ENCODE measurements around the gene ZBTB9. TPM values are rescaled to one million over a fixed set of nuclear protein-coding genes. Genes with fewer than 3 reads are reported as not detected.

ZBTB9 gene
- total and polyA plus RNA-seq, 2 donors (not counting 1 experiment from before 2014, with no cell fraction given), result 2.9 to 11.8 TPM

DNA sequence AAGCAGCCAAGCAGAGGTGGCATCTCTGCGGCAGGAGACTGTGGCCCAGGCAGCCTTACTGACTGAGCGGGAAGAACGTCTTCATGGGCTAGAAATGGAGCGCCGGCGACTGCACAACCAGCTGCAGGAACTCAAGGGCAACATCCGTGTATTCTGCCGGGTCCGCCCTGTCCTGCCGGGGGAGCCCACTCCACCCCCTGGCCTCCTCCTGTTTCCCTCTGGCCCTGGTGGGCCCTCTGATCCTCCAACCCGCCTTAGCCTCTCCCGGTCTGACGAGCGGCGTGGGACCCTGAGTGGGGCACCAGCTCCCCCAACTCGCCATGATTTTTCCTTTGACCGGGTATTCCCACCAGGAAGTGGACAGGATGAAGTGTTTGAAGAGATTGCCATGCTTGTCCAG, 49.5 kb upstream of the ZBTB9 start:
- H3K4me3 ChIP-seq (ENCODE audit: control extremely low read depth in 1 of 5, extremely low read depth in 1 of 5, insufficient read depth in 1 of 5, low read depth in 2 of 5, low read length in 4 of 5), result no peak overlapping the region
- peaks cover 6 to 11% of the 10 kb centered on the region in 2 donors for H3K4me1 ChIP-seq (ENCODE audit: control insufficient read depth in 2 of 2, insufficient read depth in 2 of 2, low read length in 2 of 2)
- ChIA-PET CTCF (no interaction called here), POLR2A (no interaction called here)
- DNase-seq, result no peak
- Mint-ChIP-seq H3K9me3 (ENCODE audit: insufficient read depth) (no peaks in the 10 kb centered on the region), H3K27ac (no peak overlapping the region), H3K4me3 (no peak overlapping the region), H3K27me3 (no peaks in the 10 kb centered on the region), H3K4me1 (peaks cover 10% of the 10 kb centered on the region)
- H3K9ac ChIP-seq (ENCODE audit: low read length), result no peak overlapping the region
- no peaks in the 10 kb centered on the region for H4K20me1 ChIP-seq (ENCODE audit: control insufficient read depth, insufficient read depth, low read length, poor library complexity, severe bottlenecking)
- TF ChIP-seq, protein P1, sequence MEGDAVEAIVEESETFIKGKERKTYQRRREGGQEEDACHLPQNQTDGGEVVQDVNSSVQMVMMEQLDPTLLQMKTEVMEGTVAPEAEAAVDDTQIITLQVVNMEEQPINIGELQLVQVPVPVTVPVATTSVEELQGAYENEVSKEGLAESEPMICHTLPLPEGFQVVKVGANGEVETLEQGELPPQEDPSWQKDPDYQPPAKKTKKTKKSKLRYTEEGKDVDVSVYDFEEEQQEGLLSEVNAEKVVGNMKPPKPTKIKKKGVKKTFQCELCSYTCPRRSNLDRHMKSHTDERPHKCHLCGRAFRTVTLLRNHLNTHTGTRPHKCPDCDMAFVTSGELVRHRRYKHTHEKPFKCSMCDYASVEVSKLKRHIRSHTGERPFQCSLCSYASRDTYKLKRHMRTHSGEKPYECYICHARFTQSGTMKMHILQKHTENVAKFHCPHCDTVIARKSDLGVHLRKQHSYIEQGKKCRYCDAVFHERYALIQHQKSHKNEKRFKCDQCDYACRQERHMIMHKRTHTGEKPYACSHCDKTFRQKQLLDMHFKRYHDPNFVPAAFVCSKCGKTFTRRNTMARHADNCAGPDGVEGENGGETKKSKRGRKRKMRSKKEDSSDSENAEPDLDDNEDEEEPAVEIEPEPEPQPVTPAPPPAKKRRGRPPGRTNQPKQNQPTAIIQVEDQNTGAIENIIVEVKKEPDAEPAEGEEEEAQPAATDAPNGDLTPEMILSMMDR (IDR thresholded peaks at IDR 0.05), result no peak
- TF ChIP-seq EZH2 (IDR thresholded peaks at IDR 0.05; ENCODE audit: borderline replicate concordance, insufficient read depth, low read depth, low read length, poor library complexity, severe bottlenecking), result no peak
- ATAC-seq (ENCODE audit: low read depth), result no peak
- H3K27ac ChIP-seq (ENCODE audit: low read length in 2 of 2), result no peak overlapping the region
- no peak overlapping the region for H2AFZ ChIP-seq (ENCODE audit: insufficient read depth, low read depth, low read length, poor library complexity, severe bottlenecking)
- no peaks in the 10 kb centered on the region for H3K27me3 ChIP-seq (replicated peaks in 1 of 4; ENCODE audit: control extremely low read depth in 1 of 4, control insufficient read depth in 3 of 4, insufficient read depth in 4 of 4, low read length in 3 of 4)
- no peak overlapping the region for H3K4me2 ChIP-seq (replicated peaks; ENCODE audit: low read depth, low read length, poor library complexity, severe bottlenecking)
- H3K9me3 ChIP-seq (ENCODE audit: control extremely low read depth in 1 of 3, control insufficient read depth in 2 of 3, insufficient read depth in 1 of 3, low read length in 2 of 3), result no peaks in the 10 kb centered on the region
- intact Hi-C loops (cut with micrococcal nuclease), result no loop called here
- peaks cover 3% of the 10 kb centered on the region for H3K79me2 ChIP-seq (ENCODE audit: control insufficient read depth, insufficient read depth, low read length)
- WGBS (ENCODE audit: insufficient coverage), result 98% methylated on average over 16 of the region's 17 CpGs
- no peaks in the 10 kb centered on the region for H3K36me3 ChIP-seq (replicated peaks in 1 of 2; ENCODE audit: control extremely low read depth in 1 of 2, control insufficient read depth in 1 of 2, extremely low read depth in 1 of 2, insufficient read depth in 2 of 2, low read length in 1 of 2)

DNA sequence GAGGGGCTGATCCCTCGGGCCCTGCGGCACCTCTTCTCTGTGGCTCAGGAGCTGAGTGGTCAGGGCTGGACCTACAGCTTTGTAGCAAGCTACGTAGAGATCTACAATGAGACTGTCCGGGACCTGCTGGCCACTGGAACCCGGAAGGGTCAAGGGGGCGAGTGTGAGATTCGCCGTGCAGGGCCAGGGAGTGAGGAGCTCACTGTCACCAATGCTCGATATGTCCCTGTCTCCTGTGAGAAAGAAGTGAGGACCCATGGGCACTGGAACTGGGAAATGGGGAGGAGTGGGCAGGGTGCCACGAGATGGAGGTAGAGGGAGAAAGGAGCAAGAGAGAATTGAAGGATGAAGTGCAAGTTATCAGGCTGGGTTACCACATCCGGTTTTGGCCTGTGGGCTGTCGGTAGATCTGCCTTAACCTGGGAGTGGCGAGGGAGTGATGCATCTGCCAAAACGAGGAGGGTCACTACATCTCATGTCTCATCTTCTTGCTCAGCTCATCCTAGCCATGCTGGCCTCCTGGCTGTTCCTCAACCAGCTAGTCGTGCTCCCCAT, 48.9 kb upstream of the ZBTB9 start:
- Mint-ChIP-seq H3K9me3 (ENCODE audit: insufficient read depth) (no peaks in the 10 kb centered on the region), H3K27ac (peak overlapping the region; percentile 41), H3K4me1 (peaks cover 13% of the 10 kb centered on the region), H3K27me3 (no peaks in the 10 kb centered on the region), H3K4me3 (no peak overlapping the region)
- ChIA-PET POLR2A (interaction anchor here (0.6 kb wide), 2 partner anchors 57 to 88 kb away, joined by 4 to 5 read pairs; partner anchors contain the start of gene ZBTB22), CTCF (no interaction called here)
- H2AFZ ChIP-seq (ENCODE audit: insufficient read depth, low read depth, low read length, poor library complexity, severe bottlenecking), result no peak overlapping the region
- H3K4me3 ChIP-seq (ENCODE audit: control extremely low read depth in 1 of 5, extremely low read depth in 1 of 5, insufficient read depth in 1 of 5, low read depth in 2 of 5, low read length in 4 of 5), result no peak overlapping the region
- no peak for TF ChIP-seq EZH2 (IDR thresholded peaks at IDR 0.05; ENCODE audit: borderline replicate concordance, insufficient read depth, low read depth, low read length, poor library complexity, severe bottlenecking)
- TF ChIP-seq, protein P1 (IDR thresholded peaks at IDR 0.05), result no peak
- no peak overlapping the region for H3K27ac ChIP-seq (ENCODE audit: low read length in 2 of 2)
- peaks cover 6 to 13% of the 10 kb centered on the region in 2 donors for H3K4me1 ChIP-seq (ENCODE audit: control insufficient read depth in 2 of 2, insufficient read depth in 2 of 2, low read length in 2 of 2)
- DNase-seq (peak; percentile 17), ATAC-seq (ENCODE audit: low read depth) (no peak)
- H3K9me3 ChIP-seq (ENCODE audit: control extremely low read depth in 1 of 3, control insufficient read depth in 2 of 3, insufficient read depth in 1 of 3, low read length in 2 of 3), result no peaks in the 10 kb centered on the region
- intact Hi-C loops (cut with micrococcal nuclease), result no loop called here
- no peak overlapping the region for H3K9ac ChIP-seq (ENCODE audit: low read length)
- H3K36me3 ChIP-seq (replicated peaks in 1 of 2; ENCODE audit: control extremely low read depth in 1 of 2, control insufficient read depth in 1 of 2, extremely low read depth in 1 of 2, insufficient read depth in 2 of 2, low read length in 1 of 2), result no peaks in the 10 kb centered on the region
- H3K27me3 ChIP-seq (replicated peaks in 1 of 4; ENCODE audit: control extremely low read depth in 1 of 4, control insufficient read depth in 3 of 4, insufficient read depth in 4 of 4, low read length in 3 of 4), result no peaks in the 10 kb centered on the region
- no peaks in the 10 kb centered on the region for H4K20me1 ChIP-seq (ENCODE audit: control insufficient read depth, insufficient read depth, low read length, poor library complexity, severe bottlenecking)
- H3K4me2 ChIP-seq (replicated peaks; ENCODE audit: low read depth, low read length, poor library complexity, severe bottlenecking), result no peak overlapping the region
- H3K79me2 ChIP-seq (ENCODE audit: control insufficient read depth, insufficient read depth, low read length), result peaks cover 3% of the 10 kb centered on the region
- WGBS (ENCODE audit: insufficient coverage), result 89% methylated on average over 15 of the region's 15 CpGs

All from B cell (primary cell).